Endothelial cell of umbilical vein (primary cell): ENCODE results near the gene DDOST. TPM values are rescaled to one million over a fixed set of nuclear protein-coding genes. Genes with fewer than 3 reads are reported as not detected.

Source experiments
- BruUV-seq: library from RNA; stranded (reverse); fragments of 400-500 nt; replicated peaks from 2 replicates; lab custom pipeline; 2021; lab: Mats Ljungman, UMichigan
- CTCF ChIA-PET: fragments of 300-600, 350-600 bp; sonication (Branson Sonifier 250); formaldehyde crosslinking; loops from one replicate; lab custom pipeline; 2021; ENCODE audit warnings: antibody characterized with exemption, inconsistent platforms; lab: Charles Lee
- POLR2A ChIA-PET: fragments of 300-600, 350-600 bp; sonication (Branson Sonifier 250); formaldehyde crosslinking; loops from one replicate; lab custom pipeline; 2021; ENCODE audit warnings: antibody characterized with exemption, inconsistent platforms; lab: Charles Lee
- DNase-seq: peaks from one replicate; pipeline ENCODE4 v3.0.0-alpha.2; 2011; ENCODE audit warnings: low read depth, low spot score
- FAIRE-seq: peaks from 2 replicates; lab custom pipeline; 2011; peaks lifted over from hg19 to GRCh38; lab: Jason Lieb, UNC
- H2AFZ ChIP-seq: 2 replicates; pipeline ENCODE4 v1.6.0; 2012; ENCODE audit warnings: low read depth, low read length, control low read depth, inconsistent platforms
- H3K27ac ChIP-seq: 2 replicates; pipeline ENCODE4 v1.5.1; 2011; ENCODE audit warnings: low read depth, mild to moderate bottlenecking, control low read depth, low read length, moderate library complexity; ENCODE audit not compliant: insufficient read depth
- H3K27me3 ChIP-seq, 2 experiments: 2 replicates each; pipeline versions ENCODE4 v1.6.0 to v1.6.1; 2011; ENCODE audit warnings: low read length in 2 of 2, mixed read lengths in 1 of 2; ENCODE audit not compliant: control insufficient read depth in 2 of 2, insufficient read depth in 2 of 2
- H3K36me3 ChIP-seq, 2 experiments: 2 replicates in 1 of 2; 3 replicates in 1 of 2; pipeline ENCODE4 v1.5.1; 2011; ENCODE audit warnings: low read length in 2 of 2, mild to moderate bottlenecking in 1 of 2, moderate library complexity in 1 of 2; ENCODE audit not compliant: control insufficient read depth in 2 of 2, insufficient read depth in 2 of 2; ENCODE audit errors: extremely low read depth in 1 of 2
- H3K4me1 ChIP-seq: 3 replicates; pipeline ENCODE4 v1.5.1; 2011; ENCODE audit warnings: mild to moderate bottlenecking, low read length; ENCODE audit not compliant: control insufficient read depth, insufficient read depth; ENCODE audit errors: extremely low read depth
- H3K4me2 ChIP-seq: 2 replicates; pipeline ENCODE4 v1.6.1; 2011; ENCODE audit warnings: low read length, control low read depth, mixed read lengths; ENCODE audit not compliant: insufficient read depth
- H3K4me3 ChIP-seq, 3 experiments: fragments of 200-600 bp in 1 of 3; sonication (generic), shearing (Covaris generic) in 1 of 3; replicated peaks in 1 of 3; 2 replicates each; pipeline ENCODE4 v1.5.1; 2011 to 2016; ENCODE audit warnings: control low read depth in 3 of 3, low read length in 3 of 3, mild to moderate bottlenecking in 2 of 3, inconsistent platforms in 1 of 3, low read depth in 1 of 3, moderate library complexity in 1 of 3; ENCODE audit not compliant: insufficient read depth in 1 of 3
- H3K79me2 ChIP-seq: 2 replicates; pipeline ENCODE4 v1.6.0; 2012; ENCODE audit warnings: low read length, inconsistent platforms; ENCODE audit not compliant: control insufficient read depth, insufficient read depth
- H3K9ac ChIP-seq: replicated peaks from 2 replicates; pipeline ENCODE3; 2011; ENCODE audit warnings: low read length, control low read depth; ENCODE audit not compliant: insufficient read depth; ENCODE audit errors: extremely low read depth
- H3K9me1 ChIP-seq: replicated peaks from 3 replicates; pipeline ENCODE4 v1.6.0; 2011; ENCODE audit warnings: mild to moderate bottlenecking, low read length; ENCODE audit not compliant: control insufficient read depth, insufficient read depth; ENCODE audit errors: extremely low read depth
- H3K9me3 ChIP-seq: replicated peaks from 2 replicates; pipeline ENCODE4 v1.5.1; 2012; ENCODE audit warnings: low read length, inconsistent platforms; ENCODE audit not compliant: control insufficient read depth, insufficient read depth
- H4K20me1 ChIP-seq: replicated peaks from 2 replicates; pipeline ENCODE3; 2011; ENCODE audit warnings: mild to moderate bottlenecking, low read length; ENCODE audit not compliant: control insufficient read depth, insufficient read depth; ENCODE audit errors: extremely low read depth
- EZH2 ChIP-seq: IDR thresholded peaks from 2 replicates; pipeline ENCODE4 v1.6.1; 2012; ENCODE audit warnings: borderline replicate concordance, low read depth, mild to moderate bottlenecking, moderate library complexity, low read length, inconsistent platforms; ENCODE audit not compliant: severe bottlenecking
- FOS ChIP-seq: IDR thresholded peaks from 2 replicates; pipeline ENCODE4 v1.6.1; 2011; ENCODE audit warnings: mild to moderate bottlenecking, low read length, moderate library complexity, borderline replicate concordance; ENCODE audit not compliant: insufficient read depth
- GATA2 ChIP-seq: IDR thresholded peaks from 2 replicates; pipeline ENCODE4 v1.7.0; 2011; ENCODE audit warnings: low read depth, mild to moderate bottlenecking, moderate library complexity, mixed read lengths, low read length; ENCODE audit not compliant: insufficient read length, insufficient read depth
- JUN ChIP-seq: IDR thresholded peaks from 2 replicates; pipeline ENCODE4 v1.6.1; 2011; ENCODE audit warnings: borderline replicate concordance, low read depth; ENCODE audit not compliant: insufficient read length, insufficient read depth
- MAX ChIP-seq: IDR thresholded peaks from 2 replicates; pipeline ENCODE4 v1.6.1; 2011; ENCODE audit not compliant: insufficient read depth, insufficient read length
- MYC ChIP-seq: IDR thresholded peaks from one replicate; pipeline ENCODE4 v1.6.1; 2011; ENCODE audit warnings: mild to moderate bottlenecking, low read depth, low read length
- POLR2A ChIP-seq: IDR thresholded peaks from 2 replicates; pipeline ENCODE4 v1.6.1; 2012; ENCODE audit warnings: low read depth, mild to moderate bottlenecking, control low read depth, low read length
- POLR2AphosphoS5 ChIP-seq: IDR thresholded peaks from 2 replicates; pipeline ENCODE4 v1.6.1; 2012; ENCODE audit warnings: low read depth, mild to moderate bottlenecking, control low read depth, low read length, moderate library complexity; ENCODE audit not compliant: insufficient read depth
- dilution Hi-C: fragments of 300-500 bp; cut with MboI; formaldehyde crosslinking; loops from one replicate; pipeline ENCODE4 v1.15.0; 2019; ENCODE audit warnings: low sequenced_read_pairs; ENCODE audit not compliant: extremely low pct_ligation_motif_present
- intact Hi-C: fragments of 100-400 bp; cut with micrococcal nuclease; formaldehyde crosslinking; loops from one replicate; pipeline ENCODE4 v1.10.0; 2022
- polyA plus RNA-seq, 4 experiments: library from polyadenylated mRNA; depleted of rRNA in 3 of 4; stranded (reverse) in 3 of 4; unstranded in 1 of 4; fragments of >200 nt; gene quantifications; 2 replicates each; pipeline versions ENCODE4 v1.2.1 to v1.2.3, GENCODE V29; 2011 to 2012; ENCODE audit warnings: missing spikeins in 1 of 4
- total RNA-seq: library from RNA; stranded (reverse); gene quantifications from 2 replicates; pipeline ENCODE4 v1.2.3, GENCODE V29; 2021
- TF ChIP-seq, protein P1 (sequence below), 2 donors: IDR thresholded peaks; 1 replicate in 1 of 2; 2 replicates in 1 of 2; pipeline ENCODE4 v1.5.1; 2011; ENCODE audit warnings: low read length in 2 of 2, mild to moderate bottlenecking in 2 of 2, moderate library complexity in 2 of 2, control low read depth in 1 of 2, inconsistent platforms in 1 of 2, low read depth in 1 of 2; ENCODE audit not compliant: insufficient read depth in 1 of 2; ENCODE audit errors: extremely low read depth in 1 of 2

Gene DDOST
- total and polyA plus RNA-seq, 2 donors (not counting 3 experiments of a cell fraction or from before 2014, with no cell fraction given), result 319 to 533 TPM

- Histone ChIP-seq H3K27me3 (no peaks in the 10 kb centered on the region), H3K9me3 (no peaks in the 10 kb centered on the region), H3K4me2 (no peak overlapping the region), H3K27ac (no peak overlapping the region), H3K9me1 (no peaks in the 10 kb centered on the region), H3K4me1 (peaks cover 10% of the 10 kb centered on the region), H3K79me2 (no peaks in the 10 kb centered on the region), H2AFZ (no peak overlapping the region), H3K36me3 (peaks cover 2 to 16% of the 10 kb centered on the region in 2 experiments), H4K20me1 (no peaks in the 10 kb centered on the region), H3K4me3 (no peak overlapping the region), H3K9ac (no peak overlapping the region)
- ChIA-PET POLR2A (no interaction called here), CTCF (interaction anchor here (7.7 kb wide), 1 partner anchor 62 kb away, joined by 173 read pairs; no protein-coding TSS in a partner anchor)
- dilution Hi-C loops (no loop called here), intact Hi-C loops (no loop called here)
- BruUV-seq, result no TSS peak
- no peak for DNase-seq
- FAIRE-seq, result no peak
- no peak for TF ChIP-seq JUN
- TF ChIP-seq EZH2, result no peak
- TF ChIP-seq POLR2A, result no peak
- no peak for TF ChIP-seq MAX
- no peak for TF ChIP-seq FOS
- TF ChIP-seq MYC, result no peak
- TF ChIP-seq, protein P1, sequence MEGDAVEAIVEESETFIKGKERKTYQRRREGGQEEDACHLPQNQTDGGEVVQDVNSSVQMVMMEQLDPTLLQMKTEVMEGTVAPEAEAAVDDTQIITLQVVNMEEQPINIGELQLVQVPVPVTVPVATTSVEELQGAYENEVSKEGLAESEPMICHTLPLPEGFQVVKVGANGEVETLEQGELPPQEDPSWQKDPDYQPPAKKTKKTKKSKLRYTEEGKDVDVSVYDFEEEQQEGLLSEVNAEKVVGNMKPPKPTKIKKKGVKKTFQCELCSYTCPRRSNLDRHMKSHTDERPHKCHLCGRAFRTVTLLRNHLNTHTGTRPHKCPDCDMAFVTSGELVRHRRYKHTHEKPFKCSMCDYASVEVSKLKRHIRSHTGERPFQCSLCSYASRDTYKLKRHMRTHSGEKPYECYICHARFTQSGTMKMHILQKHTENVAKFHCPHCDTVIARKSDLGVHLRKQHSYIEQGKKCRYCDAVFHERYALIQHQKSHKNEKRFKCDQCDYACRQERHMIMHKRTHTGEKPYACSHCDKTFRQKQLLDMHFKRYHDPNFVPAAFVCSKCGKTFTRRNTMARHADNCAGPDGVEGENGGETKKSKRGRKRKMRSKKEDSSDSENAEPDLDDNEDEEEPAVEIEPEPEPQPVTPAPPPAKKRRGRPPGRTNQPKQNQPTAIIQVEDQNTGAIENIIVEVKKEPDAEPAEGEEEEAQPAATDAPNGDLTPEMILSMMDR (IDR thresholded peaks at IDR 0.05; ENCODE audit: extremely low read depth in 1 of 2, insufficient read depth in 1 of 2, low read depth in 1 of 2, low read length in 2 of 2), result no peak
- no peak for TF ChIP-seq GATA2
- no peak for TF ChIP-seq POLR2AphosphoS5
Measured at GRCh38 chr1:20636785-20637347, 24.3 kb downstream of the DDOST start.
